PC-9 (cell line): ENCODE results near the gene GNAQ.

Source experiments
- EZH2 ChIP-seq: fragments of 200-600 bp; sonication (generic); IDR thresholded peaks from 2 replicates; pipeline ENCODE4 v1.8.0; 2017; ENCODE audit warnings: antibody characterized with exemption, low read depth
- TF ChIP-seq, protein P1 (sequence below): fragments of 200-600 bp; sonication (generic); conservative IDR thresholded peaks from 2 replicates; pipeline ENCODE4 v1.6.1; 2017; ENCODE audit warnings: mixed run types, antibody characterized with exemption, mild to moderate bottlenecking, moderate library complexity

DNA sequence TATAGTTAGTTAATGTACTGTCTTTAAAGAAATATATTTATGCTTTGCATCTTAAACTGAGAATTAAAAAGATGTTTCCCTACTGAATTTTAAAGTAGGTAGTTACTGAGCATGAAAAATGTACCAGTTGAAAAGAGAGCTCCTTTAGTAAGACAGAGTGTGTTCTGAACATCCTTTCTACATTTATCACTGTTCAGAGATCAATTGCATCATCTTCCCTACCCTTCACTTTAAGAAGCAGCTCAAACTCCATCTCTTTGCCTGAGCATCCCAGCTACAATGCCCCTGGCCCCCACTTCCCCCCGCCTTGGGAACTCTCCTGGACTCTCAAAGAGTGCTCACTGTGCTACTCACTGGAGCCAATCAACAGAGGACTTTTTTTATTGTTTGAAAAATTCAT lies 164.7 kb downstream of the GNAQ start:
- TF ChIP-seq EZH2, result no peak
- TF ChIP-seq, protein P1, sequence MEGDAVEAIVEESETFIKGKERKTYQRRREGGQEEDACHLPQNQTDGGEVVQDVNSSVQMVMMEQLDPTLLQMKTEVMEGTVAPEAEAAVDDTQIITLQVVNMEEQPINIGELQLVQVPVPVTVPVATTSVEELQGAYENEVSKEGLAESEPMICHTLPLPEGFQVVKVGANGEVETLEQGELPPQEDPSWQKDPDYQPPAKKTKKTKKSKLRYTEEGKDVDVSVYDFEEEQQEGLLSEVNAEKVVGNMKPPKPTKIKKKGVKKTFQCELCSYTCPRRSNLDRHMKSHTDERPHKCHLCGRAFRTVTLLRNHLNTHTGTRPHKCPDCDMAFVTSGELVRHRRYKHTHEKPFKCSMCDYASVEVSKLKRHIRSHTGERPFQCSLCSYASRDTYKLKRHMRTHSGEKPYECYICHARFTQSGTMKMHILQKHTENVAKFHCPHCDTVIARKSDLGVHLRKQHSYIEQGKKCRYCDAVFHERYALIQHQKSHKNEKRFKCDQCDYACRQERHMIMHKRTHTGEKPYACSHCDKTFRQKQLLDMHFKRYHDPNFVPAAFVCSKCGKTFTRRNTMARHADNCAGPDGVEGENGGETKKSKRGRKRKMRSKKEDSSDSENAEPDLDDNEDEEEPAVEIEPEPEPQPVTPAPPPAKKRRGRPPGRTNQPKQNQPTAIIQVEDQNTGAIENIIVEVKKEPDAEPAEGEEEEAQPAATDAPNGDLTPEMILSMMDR, result no peak
